K562 (cell line): ENCODE results near the gene SV2A. TPM values are rescaled to one million over a fixed set of nuclear protein-coding genes. Genes with fewer than 3 reads are reported as not detected.

Source experiments
- ATAC-seq: fragments of 200-7000 bp; cut with Tn5 transposase; 3 replicates; pipeline ENCODE4 v1.9.1; 2020; ENCODE audit warnings: moderate library complexity
- BruUV-seq: library from RNA; stranded (reverse); fragments of 400-500 nt; replicated peaks from 2 replicates; lab custom pipeline; 2021; lab: Mats Ljungman, UMichigan
- CTCF ChIA-PET: fragments of 300-600 bp; formaldehyde crosslinking; extraction: SDS; loops from one replicate; lab custom pipeline; 2021; ENCODE audit warnings: low intra/inter-chr PET ratio; lab: Yijun Ruan, JAX
- POLR2A ChIA-PET: fragments of 300-600, 350-650 bp; sonication (Branson Sonifier 250); formaldehyde crosslinking; extraction: SDS; loops from one replicate; lab custom pipeline; 2021; ENCODE audit warnings: antibody characterized with exemption, inconsistent platforms; lab: Yijun Ruan, JAX
- DNase-seq, 4 experiments: peaks; one replicate each; pipeline versions ENCODE4 v3.0.0 to v3.0.0-alpha.2; 2011 to 2018; ENCODE audit warnings: low spot score in 3 of 4, mixed read lengths in 3 of 4; ENCODE audit errors: extremely low read depth in 1 of 4
- FAIRE-seq: peaks from 2 replicates; lab custom pipeline; 2011; peaks lifted over from hg19 to GRCh38; lab: Jason Lieb, UNC
- H2AFZ ChIP-seq: 2 replicates; pipeline ENCODE4 v1.6.0; 2011; ENCODE audit warnings: low read depth, low read length, control low read depth, inconsistent platforms
- H3K27ac ChIP-seq: fragments of 200-600 bp; 3 replicates; pipeline ENCODE4 v1.8.0; 2011; ENCODE audit warnings: low read depth, mild to moderate bottlenecking, control low read depth, inconsistent platforms, low read length, moderate library complexity, mixed read lengths; ENCODE audit errors: extremely low read depth
- H3K27me3 ChIP-seq, 2 experiments: fragments of 300-600 bp in 1 of 2; 2 replicates in 1 of 2; 3 replicates in 1 of 2; pipeline versions ENCODE4 v1.6.0 to v1.8.0; 2011; ENCODE audit warnings: inconsistent platforms in 2 of 2, low read length in 2 of 2, mild to moderate bottlenecking in 1 of 2, mixed read lengths in 1 of 2, moderate library complexity in 1 of 2; ENCODE audit not compliant: control insufficient read depth in 2 of 2, insufficient read depth in 2 of 2
- H3K36me3 ChIP-seq: fragments of 300-600 bp; 3 replicates; pipeline ENCODE4 v1.8.0; 2011; ENCODE audit warnings: mild to moderate bottlenecking, low read length, inconsistent platforms; ENCODE audit not compliant: control insufficient read depth, insufficient read depth
- H3K4me1 ChIP-seq, 2 experiments: fragments of 200-600 bp in 1 of 2; replicated peaks in 1 of 2; 2 replicates in 1 of 2; 3 replicates in 1 of 2; pipeline versions ENCODE4 v1.5.1 to v1.8.0; 2011; ENCODE audit warnings: inconsistent platforms in 2 of 2, low read length in 2 of 2, mild to moderate bottlenecking in 1 of 2, mixed read lengths in 1 of 2, moderate library complexity in 1 of 2; ENCODE audit not compliant: control insufficient read depth in 2 of 2, insufficient read depth in 2 of 2
- H3K4me2 ChIP-seq: 2 replicates; pipeline ENCODE4 v1.6.1; 2011; ENCODE audit warnings: low read length, control low read depth, inconsistent platforms, mixed read lengths; ENCODE audit not compliant: insufficient read depth
- H3K4me3 ChIP-seq: fragments of 200-600 bp; sonication (generic), shearing (Covaris generic); 2 replicates; pipeline ENCODE4 v1.5.1; 2016; ENCODE audit warnings: control low read depth, inconsistent platforms
- H3K79me2 ChIP-seq: fragments of 200-600 bp; 3 replicates; pipeline ENCODE4 v1.8.0; 2011; ENCODE audit warnings: low read length, inconsistent platforms; ENCODE audit not compliant: control insufficient read depth, insufficient read depth
- H3K9ac ChIP-seq, 2 experiments: 2 replicates each; pipeline versions ENCODE4 v1.6.0 to v1.6.1; 2011; ENCODE audit warnings: low read depth in 2 of 2, low read length in 2 of 2, control low read depth in 1 of 2, inconsistent platforms in 1 of 2, mild to moderate bottlenecking in 1 of 2, mixed read lengths in 1 of 2; ENCODE audit not compliant: insufficient read depth in 1 of 2
- H3K9me1 ChIP-seq: one replicate; pipeline ENCODE4 v1.6.0; 2011; ENCODE audit warnings: inconsistent platforms, mild to moderate bottlenecking, low read length, moderate library complexity; ENCODE audit not compliant: control insufficient read depth, insufficient read depth
- H3K9me3 ChIP-seq: replicated peaks from 2 replicates; pipeline ENCODE4 v1.5.1; 2011; ENCODE audit warnings: low read depth, low read length, inconsistent platforms; ENCODE audit not compliant: control insufficient read depth, insufficient read depth
- H4K20me1 ChIP-seq: replicated peaks from 2 replicates; pipeline ENCODE4 v1.6.1; 2011; ENCODE audit warnings: low read length, inconsistent platforms, mixed read lengths; ENCODE audit not compliant: control insufficient read depth, insufficient read depth
- CCAR2 ChIP-seq: fragments of 200-400 bp; formaldehyde crosslinking; IDR thresholded peaks from 2 replicates; pipeline ENCODE4 v1.6.1; 2017; ENCODE audit warnings: mild to moderate bottlenecking, low read depth, low read length
- EHMT2 ChIP-seq: fragments of 450-650 bp; IDR thresholded peaks from 2 replicates; pipeline ENCODE4 v1.6.1; 2018; ENCODE audit warnings: antibody characterized with exemption
- FOXP4 ChIP-seq: sonication (generic); formaldehyde crosslinking; IDR thresholded peaks from 2 replicates; pipeline ENCODE4 v1.8.0; 2022; ENCODE audit warnings: mild to moderate bottlenecking, missing genetic modification reagents, borderline replicate concordance
- KLF6 ChIP-seq: fragments of 250-450 bp; sonication (Bioruptor Pico); IDR thresholded peaks from 2 replicates; pipeline ENCODE4 v1.4.0; 2020; ENCODE audit warnings: mild to moderate bottlenecking, moderate library complexity, borderline replicate concordance
- MAFF ChIP-seq: IDR thresholded peaks from 2 replicates; pipeline ENCODE4 v1.6.1; 2012; ENCODE audit warnings: low read length, improper control_type of control experiment
- MLLT1 ChIP-seq, 2 experiments: fragments of 450-650 bp; IDR thresholded peaks; 2 replicates each; pipeline ENCODE4 v1.6.1; 2016
- NFIC ChIP-seq: fragments of 450-650 bp; IDR thresholded peaks from 2 replicates; pipeline ENCODE4 v1.6.1; 2017; ENCODE audit warnings: mild to moderate bottlenecking, inconsistent platforms
- RBM17 ChIP-seq: fragments of 200-400 bp; formaldehyde crosslinking; IDR thresholded peaks from 2 replicates; pipeline ENCODE4 v1.6.1; 2017; ENCODE audit warnings: low read depth, mild to moderate bottlenecking, low read length, borderline replicate concordance
- TAF9B ChIP-seq: fragments of 450-650 bp; IDR thresholded peaks from 2 replicates; pipeline ENCODE4 v1.6.1; 2018; ENCODE audit warnings: mild to moderate bottlenecking; ENCODE audit not compliant: partially characterized antibody
- TBL1XR1 ChIP-seq, 2 experiments: IDR thresholded peaks; 2 replicates each; pipeline ENCODE4 v1.6.1; 2012; ENCODE audit warnings: improper control_type of control experiment in 2 of 2, low read length in 2 of 2, mild to moderate bottlenecking in 1 of 2
- UBTF ChIP-seq, 2 experiments: IDR thresholded peaks; 2 replicates each; pipeline ENCODE4 v1.6.1; 2012; ENCODE audit warnings: improper control_type of control experiment in 2 of 2, low read depth in 2 of 2, low read length in 2 of 2, borderline replicate concordance in 1 of 2
- ZBTB5 ChIP-seq: fragments of 450-650 bp; IDR thresholded peaks from 2 replicates; pipeline ENCODE4 v1.6.1; 2017; ENCODE audit warnings: antibody characterized with exemption
- ZNF584 ChIP-seq: fragments of 200-800 bp; sonication (Bioruptor generic); IDR thresholded peaks from 2 replicates; pipeline ENCODE4 v1.6.1; 2016; ENCODE audit warnings: low read depth, mild to moderate bottlenecking, missing genetic modification characterization, missing compliant biosample characterization
- ZSCAN29 ChIP-seq: fragments of 450-650 bp; IDR thresholded peaks from 2 replicates; pipeline ENCODE4 v1.6.1; 2017
- WGBS: fragments of 100-300 bp; shearing (Covaris generic); methylation state at CpG from one replicate; pipeline ENCODE4 v1.1.6; 2016; ENCODE audit warnings: low coverage, mixed read lengths; ENCODE audit not compliant: insufficient coverage; ENCODE audit errors: missing lambda C conversion rate; 5-methylcytosine and 5-hydroxymethylcytosine counted together
- in situ Hi-C: fragments of 300-500 bp; cut with MboI; formaldehyde crosslinking; loops from 4 replicates; pipeline ENCODE4 v1.15.0; 2018; ENCODE audit warnings: inconsistent platforms, mixed read lengths
- intact Hi-C: fragments of 100-400 bp; cut with micrococcal nuclease; formaldehyde crosslinking; loops from 2 replicates; pipeline ENCODE4 v1.14.2; 2022
- polyA plus RNA-seq, 8 experiments: library from polyadenylated mRNA; depleted of rRNA in 4 of 8; stranded (reverse) in 5 of 8; unstranded in 3 of 8; fragments of >200 nt; fragmentation: Nextera tagmentation in 2 of 8; fragmentation: Illumina TruSeq in 1 of 8; extraction: Ambion mirVana in 2 of 8; extraction: Trizol in 1 of 8; gene quantifications; 2 replicates each; pipeline versions ENCODE4 v1.2.1 to v1.2.3, GENCODE V29; 2011 to 2014; ENCODE audit warnings: inconsistent platforms in 1 of 8, missing spikeins in 1 of 8
- total RNA-seq, 7 experiments: library from RNA; depleted of rRNA in 6 of 7; stranded (reverse); fragments of >200 nt in 6 of 7; fragmentation: Illumina TruSeq in 2 of 7; extraction: Trizol in 2 of 7; gene quantifications; 2 replicates each; pipeline versions ENCODE4 v1.2.1 to v1.2.3, GENCODE V29; 2011 to 2021; ENCODE audit warnings: low replicate concordance in 1 of 7

SV2A gene
- total and polyA plus RNA-seq, 9 of the 15 experiments (the other 6 are each of a cell fraction or from before 2014, with no cell fraction given): 0.07 to 0.22 (median 0.11) TPM; not detected in 1

- H2AFZ ChIP-seq: peak overlapping the region; percentile 95
- H3K9me3 ChIP-seq: no peaks in the 10 kb centered on the region
- peaks cover 5% of the 10 kb centered on the region; the same call in 1 of the 3 replicates for H3K36me3 ChIP-seq
- H4K20me1 ChIP-seq: peaks cover 19% of the 10 kb centered on the region
- CTCF ChIA-PET: interaction anchor here (1.3 to 1.9 kb wide), 2 partner anchors 53 to 298 kb away, joined by 4 to 8 read pairs; no protein-coding TSS in a partner anchor
- intact Hi-C loops (loop anchor here (1.0 to 2.0 kb wide), 3 partner anchors 38 to 162 kb away; partner anchors contain the start of gene SF3B4), in situ Hi-C loops (loop anchor here (5.0 kb wide), 1 partner anchor 47 kb away; a partner anchor contains a TSS)
- no peaks in the 10 kb centered on the region for H3K27me3 ChIP-seq
- peaks cover 8 to 17% of the 10 kb centered on the region in 2 experiments for H3K4me1 ChIP-seq
- POLR2A ChIA-PET: interaction anchor here (0.7 to 5.9 kb wide), 19 partner anchors 8 to 411 kb away, joined by 3 to 71 read pairs (median 19); partner anchors contain the start of genes MTMR11, OTUD7B, SF3B4 and VPS45
- H3K9ac ChIP-seq: peak overlapping the region; percentile 86 to 95; a peak in 3 of 4 replicates
- H3K4me3 ChIP-seq: peak overlapping the region; percentile 64
- FAIRE-seq: no peak
- BruUV-seq: no TSS peak
- peak in 1 of 4 experiments; percentile 50 for DNase-seq
- 0% methylated on average over 6 of the region's 6 CpGs for WGBS
- ATAC-seq: no peak
- H3K9me1 ChIP-seq: no peaks in the 10 kb centered on the region
- H3K4me2 ChIP-seq: peak overlapping the region; percentile 99
- peaks cover 27% of the 10 kb centered on the region for H3K79me2 ChIP-seq
- H3K27ac ChIP-seq: peak overlapping the region; percentile 98
- no peak for TF ChIP-seq RBM17
- 0 out of 2 replicates have a peak, but pooled peaks have one; percentile 47 for TF ChIP-seq FOXP4 (CRISPR knock-in tag)
- no peak for TF ChIP-seq KLF6
- peak; percentile 78 for TF ChIP-seq NFIC
- no peak for TF ChIP-seq MAFF
- TF ChIP-seq TBL1XR1 (IDR thresholded peaks at IDR 0.05; ENCODE audit: low read length in 2 of 2): no peak
- TF ChIP-seq EHMT2: 0 out of 2 replicates have a peak, but pooled peaks have one; percentile 2
- TF ChIP-seq ZSCAN29: 0 out of 2 replicates have a peak, but pooled peaks have one; percentile 18
- TF ChIP-seq TAF9B: no peak
- TF ChIP-seq ZBTB5: peak; percentile 28; the same call in 1 of the 2 replicates
- no peak for TF ChIP-seq UBTF (IDR thresholded peaks at IDR 0.05; ENCODE audit: borderline replicate concordance in 1 of 2, low read depth in 2 of 2, low read length in 2 of 2)
- TF ChIP-seq CCAR2: 0 out of 2 replicates have a peak, but pooled peaks have one; percentile 22
- TF ChIP-seq ZNF584 (CRISPR knock-in tag): no peak
- no peak for TF ChIP-seq MLLT1 (IDR thresholded peaks at IDR 0.05)
Measured at GRCh38 chr1:149888999-149889289, 28.7 kb downstream of the SV2A start.
